Vagina (tissue), 2 donors: ENCODE measurements around the gene TMCC2.

Experiments used
- POLR2A ChIP-seq, 2 donors: fragments of 450-650 bp; IDR thresholded peaks; one replicate each; pipeline ENCODE4 v1.6.1; 2017; ENCODE audit warnings: antibody characterized with exemption in 2 of 2, mild to moderate bottlenecking in 2 of 2, moderate library complexity in 2 of 2
- POLR2AphosphoS5 ChIP-seq, 2 donors: sonication (generic); formaldehyde crosslinking; IDR thresholded peaks; one replicate each; pipeline ENCODE4 v1.9.0; 2017; ENCODE audit warnings: antibody characterized with exemption in 2 of 2, mild to moderate bottlenecking in 2 of 2, low read depth in 1 of 2; ENCODE audit not compliant: insufficient read depth in 1 of 2

DNA sequence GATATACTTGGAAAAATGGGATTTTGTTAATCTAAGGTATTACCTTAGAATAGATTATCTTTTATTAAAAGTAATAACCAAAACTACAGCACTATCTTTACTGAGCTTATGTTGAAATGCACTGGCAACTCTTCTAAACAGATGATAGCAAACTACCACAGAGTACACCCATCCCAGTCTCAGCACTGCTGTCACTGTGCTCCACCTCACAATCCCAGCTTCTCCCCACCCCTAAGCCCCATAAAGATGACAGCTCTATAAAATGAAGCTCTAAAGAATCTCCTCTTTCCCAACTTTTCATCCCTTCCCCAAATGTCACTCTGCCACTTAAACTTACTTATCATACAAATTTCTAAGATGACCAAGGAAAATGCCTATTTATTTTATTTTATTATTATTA is 22.7 kb upstream of the TMCC2 start:
- TF ChIP-seq POLR2A (IDR thresholded peaks at IDR 0.05) (no peak), POLR2AphosphoS5 (IDR thresholded peaks at IDR 0.05; ENCODE audit: insufficient read depth in 1 of 2, low read depth in 1 of 2) (no peak)
